ENCODE results near the gene TMEM126B. TPM values are rescaled to one million over a fixed set of nuclear protein-coding genes. Genes with fewer than 3 reads are reported as not detected.

TMEM126B gene
- total RNA-seq, 3 donors from 2014 or later, result 41.1 to 50.5 (median 47.0) TPM

- TF ChIP-seq POLR2AphosphoS5 (IDR thresholded peaks at IDR 0.05) (no peak), POLR2A (IDR thresholded peaks at IDR 0.05) (no peak)
- TF ChIP-seq, protein P1, sequence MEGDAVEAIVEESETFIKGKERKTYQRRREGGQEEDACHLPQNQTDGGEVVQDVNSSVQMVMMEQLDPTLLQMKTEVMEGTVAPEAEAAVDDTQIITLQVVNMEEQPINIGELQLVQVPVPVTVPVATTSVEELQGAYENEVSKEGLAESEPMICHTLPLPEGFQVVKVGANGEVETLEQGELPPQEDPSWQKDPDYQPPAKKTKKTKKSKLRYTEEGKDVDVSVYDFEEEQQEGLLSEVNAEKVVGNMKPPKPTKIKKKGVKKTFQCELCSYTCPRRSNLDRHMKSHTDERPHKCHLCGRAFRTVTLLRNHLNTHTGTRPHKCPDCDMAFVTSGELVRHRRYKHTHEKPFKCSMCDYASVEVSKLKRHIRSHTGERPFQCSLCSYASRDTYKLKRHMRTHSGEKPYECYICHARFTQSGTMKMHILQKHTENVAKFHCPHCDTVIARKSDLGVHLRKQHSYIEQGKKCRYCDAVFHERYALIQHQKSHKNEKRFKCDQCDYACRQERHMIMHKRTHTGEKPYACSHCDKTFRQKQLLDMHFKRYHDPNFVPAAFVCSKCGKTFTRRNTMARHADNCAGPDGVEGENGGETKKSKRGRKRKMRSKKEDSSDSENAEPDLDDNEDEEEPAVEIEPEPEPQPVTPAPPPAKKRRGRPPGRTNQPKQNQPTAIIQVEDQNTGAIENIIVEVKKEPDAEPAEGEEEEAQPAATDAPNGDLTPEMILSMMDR (IDR thresholded peaks at IDR 0.05), result no peak
- no peaks in the 10 kb centered on the region for H3K27me3 ChIP-seq
- DNase-seq (ENCODE audit: low spot score in 2 of 2), result no peak
- intact Hi-C loops (cut with DNase I; ENCODE audit: low total_unique reads), result no loop called here
- H3K36me3 ChIP-seq, result no peaks in the 10 kb centered on the region
- no peaks in the 10 kb centered on the region for H3K9me3 ChIP-seq
- no peaks in the 10 kb centered on the region for H3K4me1 ChIP-seq
- H3K4me3 ChIP-seq, result no peak overlapping the region
- no peak overlapping the region for H3K27ac ChIP-seq
Measured at GRCh38 chr11:85680897-85681296, 52.5 kb downstream of the TMEM126B start.

DNA sequence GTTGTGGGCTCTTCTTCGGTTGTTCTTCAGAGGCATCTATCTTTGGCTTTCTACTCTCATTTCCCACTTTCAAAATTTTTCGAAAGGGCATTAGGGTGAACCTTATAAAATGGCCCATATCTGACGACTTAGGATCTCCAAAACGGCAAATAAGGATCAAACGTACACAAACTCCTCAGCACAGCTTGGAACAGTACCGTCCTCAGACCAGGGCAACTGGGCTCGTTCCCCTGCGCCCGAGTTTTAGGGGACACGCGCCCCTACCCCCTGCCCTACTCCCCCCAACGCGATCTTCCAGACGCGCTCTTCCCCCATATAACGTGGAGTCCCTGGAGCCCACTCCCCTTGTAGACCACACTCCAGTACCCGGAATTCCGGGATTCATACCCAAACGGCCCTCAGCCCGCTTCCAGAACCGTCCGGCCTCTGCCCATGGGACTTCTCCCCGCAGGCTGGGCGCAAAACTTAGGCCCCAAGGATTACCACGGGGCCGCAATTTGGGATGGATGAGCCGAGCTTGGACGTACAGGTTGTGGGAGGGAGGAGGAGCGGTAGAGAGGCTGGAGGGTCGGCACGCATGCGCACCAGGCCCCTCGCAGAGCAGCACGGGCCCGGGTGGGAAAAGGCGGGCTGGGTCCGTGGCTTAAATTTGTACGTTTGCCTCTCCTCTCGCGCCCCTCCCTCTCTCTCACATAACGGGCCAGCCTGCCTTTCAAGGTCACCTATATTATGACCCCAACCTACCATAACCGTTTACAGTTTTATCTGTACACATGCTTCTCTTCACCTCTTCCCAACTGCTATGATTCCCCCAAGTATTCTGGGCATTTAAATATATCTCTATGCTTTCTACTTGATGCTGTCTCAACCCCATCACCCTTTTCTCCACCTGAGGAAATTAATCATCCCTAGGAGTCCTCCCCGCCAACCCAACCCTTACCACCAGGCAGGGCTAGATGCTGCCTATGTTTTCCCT is 54.2 kb downstream of the TMEM126B start:
- TF ChIP-seq POLR2AphosphoS5 (IDR thresholded peaks at IDR 0.05) (peak in 1 of 3 donors; percentile 50), POLR2A (IDR thresholded peaks at IDR 0.05) (no peak)
- TF ChIP-seq, protein P1 (IDR thresholded peaks at IDR 0.05), result no peak

GRCh38 chr11:85685125-85685819 is 56.9 kb downstream of the TMEM126B start:
- Histone ChIP-seq H3K27ac (peak overlapping the region; percentile 71 to 75), H3K9me3 (no peaks in the 10 kb centered on the region), H3K27me3 (no peaks in the 10 kb centered on the region), H3K36me3 (no peaks in the 10 kb centered on the region), H3K4me3 (peak overlapping the region; percentile 38 to 59 (median 49)), H3K4me1 (no peaks in the 10 kb centered on the region)
- intact Hi-C loops (cut with DNase I; ENCODE audit: low total_unique reads), result no loop called here
- TF ChIP-seq POLR2A (IDR thresholded peaks at IDR 0.05) (no peak), POLR2AphosphoS5 (IDR thresholded peaks at IDR 0.05) (no peak)
- TF ChIP-seq, protein P1 (IDR thresholded peaks at IDR 0.05), result no peak
- DNase-seq (ENCODE audit: low spot score in 2 of 2), result no peak

More for the DNA sequence above, 54.2 kb downstream of the TMEM126B start:
- Histone ChIP-seq H3K27ac (peak overlapping the region; percentile 16 to 44), H3K4me1 (no peaks in the 10 kb centered on the region), H3K27me3 (no peaks in the 10 kb centered on the region), H3K4me3 (peak overlapping the region; percentile 48 to 70 (median 58)), H3K36me3 (no peaks in the 10 kb centered on the region), H3K9me3 (no peaks in the 10 kb centered on the region)
- peak in 1 of 2 donors; percentile 25 for DNase-seq (ENCODE audit: low spot score in 2 of 2)
- intact Hi-C loops (cut with DNase I; ENCODE audit: low total_unique reads), result no loop called here

- peak in 1 of 2 donors; percentile 77 for DNase-seq (ENCODE audit: low spot score in 2 of 2)
- Histone ChIP-seq H3K4me1 (no peaks in the 10 kb centered on the region), H3K27me3 (no peaks in the 10 kb centered on the region), H3K9me3 (no peaks in the 10 kb centered on the region), H3K27ac (peak within 1 kb of the TSS; percentile 71 to 75), H3K4me3 (peak within 1 kb of the TSS; percentile 38 to 59 (median 49)), H3K36me3 (no peaks in the 10 kb centered on the region)
- no peak for TF ChIP-seq POLR2A (IDR thresholded peaks at IDR 0.05)
- TF ChIP-seq, protein P1 (IDR thresholded peaks at IDR 0.05), result no peak
- peak in 1 of 3 donors; percentile 21 for TF ChIP-seq POLR2AphosphoS5 (IDR thresholded peaks at IDR 0.05)
- intact Hi-C loops (cut with DNase I; ENCODE audit: low total_unique reads), result loop anchor here (2.0 kb wide), 1 partner anchor 37 kb away; no protein-coding TSS in a partner anchor
Measured at GRCh38 chr11:85685820-85686459, 57.5 kb downstream of the TMEM126B start, which contains the start of gene CCDC89. Gene CCDC89, minus strand, starts transcription at chr11:85686195. Its CDS starts 65 bp downstream, at chr11:85686130.

Other genes starting within 250 kb of the TMEM126B start
- 10 to 100 TPM in 1 of 3 donors, 1 to 10 TPM in 2; 4.3 to 12.3 (median 6.9) TPM for gene DLG2, start 1.2 kb upstream of the TMEM126B start, total RNA-seq
- gene TMEM126A, start 19.4 kb downstream of the TMEM126B start, total RNA-seq, result 10 to 100 TPM; 18.6 to 33.9 (median 23.9) TPM
- 100 to 1,000 TPM in 2 of 3 donors, 10 to 100 TPM in 1; 49.6 to 120 (median 107) TPM for gene CREBZF, start 36.5 kb downstream of the TMEM126B start, total RNA-seq
- 1 to 10 TPM; 1.6 to 2.6 (median 2.6) TPM for gene CCDC89, start 57.6 kb downstream of the TMEM126B start, total RNA-seq
- gene SYTL2, start 182.5 kb downstream of the TMEM126B start, total RNA-seq, result 100 to 1,000 TPM in 2 of 3 donors, 10 to 100 TPM in 1; 10.1 to 189 (median 120) TPM
- under 1 TPM in 1 of 3 donors, not detected in 2; 0.33 TPM for gene CCDC83, start 226.8 kb downstream of the TMEM126B start, total RNA-seq

Measured in breast epithelium (tissue), 4 donors.